ENCODE data around the gene UCN.

UCN gene

DNA sequence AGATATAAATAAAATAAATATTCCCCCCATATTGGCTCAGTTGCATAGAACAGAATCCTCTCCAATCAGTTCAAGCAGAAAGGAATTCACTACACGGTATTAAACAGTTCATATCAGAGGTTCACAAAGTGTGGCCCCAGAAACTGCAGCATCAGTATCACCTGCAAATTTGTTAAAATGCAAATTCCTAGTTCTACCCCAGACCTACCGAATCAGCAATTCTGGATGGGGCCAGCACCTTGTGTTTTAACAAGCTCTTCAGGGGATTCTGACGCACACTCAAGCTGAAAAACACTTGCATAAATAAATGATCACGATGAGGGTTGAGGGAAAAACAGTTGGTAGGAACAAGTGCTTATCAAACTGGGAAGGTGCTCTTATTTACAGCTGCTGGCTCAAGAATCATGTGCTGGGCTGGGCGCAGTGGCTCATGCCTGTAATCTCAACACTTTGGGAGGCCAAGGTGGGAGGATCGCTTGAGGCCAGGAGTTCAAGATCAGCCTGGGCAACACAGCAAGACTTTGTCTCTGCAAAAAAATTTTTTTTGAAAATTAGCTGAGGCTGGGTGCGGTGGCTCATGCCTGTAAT lies 42.0 kb upstream of the UCN start:
- no peak overlapping the region for H3K9ac ChIP-seq (ENCODE audit: insufficient read length)
- TF ChIP-seq FOXP2 (optimal IDR thresholded peaks at IDR 0.05; ENCODE audit: control extremely low read depth, extremely low read length, insufficient read depth): no peak
- TF ChIP-seq EZH2 (IDR thresholded peaks at IDR 0.05): no peak
- TF ChIP-seq POLR2AphosphoS5 (IDR thresholded peaks at IDR 0.05; ENCODE audit: borderline replicate concordance, low read depth, low read length): no peak
- DNase-seq (ENCODE audit: low read depth, low spot score): no peak
- H3K4me3 ChIP-seq: no peak overlapping the region
- peaks cover 4% of the 10 kb centered on the region for H3K36me3 ChIP-seq (ENCODE audit: insufficient read depth, low read length)
- no peaks in the 10 kb centered on the region for H3K9me3 ChIP-seq (ENCODE audit: low read depth, low read length)
- no peak overlapping the region for H3K27ac ChIP-seq

- Histone ChIP-seq H3K27ac (no peak overlapping the region), H3K9ac (ENCODE audit: insufficient read length) (no peak overlapping the region), H3K36me3 (ENCODE audit: insufficient read depth, low read length) (peaks cover 13% of the 10 kb centered on the region), H3K9me3 (ENCODE audit: low read depth, low read length) (no peaks in the 10 kb centered on the region), H3K4me3 (no peak overlapping the region)
- DNase-seq (ENCODE audit: low read depth, low spot score): no peak
- TF ChIP-seq POLR2AphosphoS5 (IDR thresholded peaks at IDR 0.05; ENCODE audit: borderline replicate concordance, low read depth, low read length) (no peak), EZH2 (IDR thresholded peaks at IDR 0.05) (no peak), FOXP2 (optimal IDR thresholded peaks at IDR 0.05; ENCODE audit: control extremely low read depth, extremely low read length, insufficient read depth) (no peak)
Measured at GRCh38 chr2:27347641-27348040, 39.4 kb upstream of the UCN start.

DNA sequence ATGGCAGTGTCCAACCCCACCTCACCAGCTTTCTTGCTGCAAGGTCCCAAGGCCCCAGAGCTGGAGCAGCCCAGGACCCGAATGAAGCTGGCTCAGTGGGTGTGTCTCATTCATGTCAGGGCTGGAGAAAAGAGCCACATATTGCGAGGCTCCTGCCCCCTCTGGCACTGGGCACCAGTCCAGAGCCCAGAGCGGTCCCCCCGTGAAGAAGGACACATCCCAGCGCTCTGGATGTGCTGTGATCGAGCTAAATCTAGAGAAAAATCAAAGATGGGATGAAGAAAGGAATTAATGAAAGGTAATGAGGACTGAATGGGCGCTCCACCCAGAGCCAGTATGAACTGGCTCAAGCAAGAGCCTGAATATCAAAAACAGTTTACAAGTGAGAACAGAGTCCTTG lies 27.9 kb upstream of the UCN start:
- H3K9ac ChIP-seq (ENCODE audit: insufficient read length): no peak overlapping the region
- peaks cover 67% of the 10 kb centered on the region for H3K36me3 ChIP-seq (ENCODE audit: insufficient read depth, low read length)
- no peak for TF ChIP-seq EZH2 (IDR thresholded peaks at IDR 0.05)
- no peak for TF ChIP-seq FOXP2 (optimal IDR thresholded peaks at IDR 0.05; ENCODE audit: control extremely low read depth, extremely low read length, insufficient read depth)
- TF ChIP-seq POLR2AphosphoS5 (IDR thresholded peaks at IDR 0.05; ENCODE audit: borderline replicate concordance, low read depth, low read length): no peak
- no peak overlapping the region for H3K4me3 ChIP-seq
- H3K27ac ChIP-seq: no peak overlapping the region
- no peaks in the 10 kb centered on the region for H3K9me3 ChIP-seq (ENCODE audit: low read depth, low read length)
- no peak for DNase-seq (ENCODE audit: low read depth, low spot score)

- Histone ChIP-seq H3K27ac (no peak overlapping the region), H3K4me3 (no peak overlapping the region), H3K36me3 (ENCODE audit: insufficient read depth, low read length) (peaks cover 68% of the 10 kb centered on the region), H3K9me3 (ENCODE audit: low read depth, low read length) (no peaks in the 10 kb centered on the region), H3K9ac (ENCODE audit: insufficient read length) (no peak overlapping the region)
- TF ChIP-seq EZH2 (IDR thresholded peaks at IDR 0.05) (no peak), FOXP2 (optimal IDR thresholded peaks at IDR 0.05; ENCODE audit: control extremely low read depth, extremely low read length, insufficient read depth) (no peak), POLR2AphosphoS5 (IDR thresholded peaks at IDR 0.05; ENCODE audit: borderline replicate concordance, low read depth, low read length) (no peak)
- no peak for DNase-seq (ENCODE audit: low read depth, low spot score)
Measured at GRCh38 chr2:27335311-27335710, 27.1 kb upstream of the UCN start.

GRCh38 chr2:27324720-27325119 lies 16.5 kb upstream of the UCN start:
- Histone ChIP-seq H3K36me3 (ENCODE audit: insufficient read depth, low read length) (peaks cover 33% of the 10 kb centered on the region), H3K4me3 (no peak overlapping the region), H3K9me3 (ENCODE audit: low read depth, low read length) (no peaks in the 10 kb centered on the region), H3K27ac (no peak overlapping the region), H3K9ac (ENCODE audit: insufficient read length) (no peak overlapping the region)
- TF ChIP-seq FOXP2 (optimal IDR thresholded peaks at IDR 0.05; ENCODE audit: control extremely low read depth, extremely low read length, insufficient read depth) (no peak), POLR2AphosphoS5 (IDR thresholded peaks at IDR 0.05; ENCODE audit: borderline replicate concordance, low read depth, low read length) (no peak), EZH2 (IDR thresholded peaks at IDR 0.05) (no peak)
- no peak for DNase-seq (ENCODE audit: low read depth, low spot score)

DNA sequence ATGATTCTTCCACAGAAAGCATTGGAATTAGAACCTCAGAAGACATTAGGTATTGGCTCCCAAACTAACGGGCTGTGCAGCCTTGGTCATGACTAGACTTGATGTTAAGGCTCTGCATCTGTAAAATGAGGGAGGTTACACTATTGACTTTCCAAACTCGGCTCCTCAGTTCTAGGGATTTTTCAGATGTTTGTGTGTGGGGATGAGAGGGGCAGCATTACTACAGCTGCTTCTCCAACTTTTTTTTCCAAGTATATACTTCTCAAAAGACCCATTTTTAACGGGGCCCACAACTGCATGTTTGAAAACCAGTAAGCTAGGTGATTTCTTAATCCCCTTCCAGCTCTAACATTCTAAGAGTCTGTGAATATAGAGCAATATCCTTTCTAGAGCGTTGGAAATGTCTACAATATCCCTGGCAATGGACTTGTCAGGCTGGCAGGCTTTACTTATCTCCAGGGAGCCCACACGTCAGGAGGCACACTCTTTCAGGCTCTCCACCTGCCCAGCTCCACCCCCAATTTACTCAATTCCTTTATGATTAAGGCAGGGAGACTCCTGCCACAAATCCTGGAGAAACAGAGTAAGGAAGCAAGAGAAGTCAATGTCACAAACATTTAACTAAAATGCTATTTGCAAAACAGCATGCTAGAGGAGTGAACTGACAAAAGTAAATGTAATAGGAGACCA lies 15.5 kb upstream of the UCN start:
- Histone ChIP-seq H3K9me3 (ENCODE audit: low read depth, low read length) (no peaks in the 10 kb centered on the region), H3K36me3 (ENCODE audit: insufficient read depth, low read length) (peaks cover 23% of the 10 kb centered on the region), H3K27ac (peak overlapping the region; percentile 89), H3K4me3 (peak overlapping the region; percentile 97), H3K9ac (ENCODE audit: insufficient read length) (peak overlapping the region; percentile 99)
- DNase-seq (ENCODE audit: low read depth, low spot score): no peak
- no peak for TF ChIP-seq POLR2AphosphoS5 (IDR thresholded peaks at IDR 0.05; ENCODE audit: borderline replicate concordance, low read depth, low read length)
- no peak for TF ChIP-seq EZH2 (IDR thresholded peaks at IDR 0.05)
- no peak for TF ChIP-seq FOXP2 (optimal IDR thresholded peaks at IDR 0.05; ENCODE audit: control extremely low read depth, extremely low read length, insufficient read depth)

DNA sequence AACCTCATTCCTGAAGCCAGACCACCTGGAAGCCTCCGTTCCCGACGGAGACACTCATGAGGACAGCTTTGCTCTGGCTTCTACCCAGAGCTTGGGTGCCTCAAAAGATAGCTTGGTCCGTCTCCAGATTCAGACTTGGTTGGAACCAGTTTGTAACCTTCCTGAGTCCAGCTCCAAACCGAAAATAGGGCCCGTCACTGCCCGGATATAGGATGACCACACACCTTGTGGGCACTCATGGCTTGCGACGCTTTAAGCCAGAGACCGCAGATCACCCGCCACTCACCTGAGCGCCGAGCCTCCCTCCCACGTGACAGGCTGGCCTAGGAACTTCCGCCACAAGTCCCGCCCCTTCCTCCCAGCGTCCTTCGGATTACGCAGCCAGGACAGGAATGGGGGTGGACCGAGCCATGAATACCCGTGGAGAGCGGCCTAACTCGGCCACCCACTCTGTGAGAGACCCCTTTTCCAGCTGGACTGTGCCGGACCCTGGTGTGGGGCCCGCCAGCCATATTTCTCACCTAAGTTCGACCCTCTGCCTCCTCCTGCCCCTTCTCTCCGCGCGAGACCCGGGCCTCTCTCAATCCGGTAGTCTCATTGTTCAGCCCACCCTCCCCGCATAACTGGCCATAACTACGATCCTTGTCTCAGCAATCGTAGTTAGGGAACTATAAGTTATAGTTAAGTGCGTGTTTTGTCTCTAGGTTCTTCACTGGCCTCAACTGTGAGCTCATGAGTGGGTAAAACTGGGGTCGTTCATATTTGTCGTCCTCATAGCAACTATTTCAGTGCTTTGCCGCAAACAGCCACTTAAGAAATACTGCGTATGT lies 14.7 kb upstream of the UCN start, which contains the start of gene MPV17:
TSS of gene MPV17 (minus strand) at position 332 of the 830 bp plus-strand sequence. CDS start 580 bp downstream, outside the sequence.
- no peak for TF ChIP-seq EZH2 (IDR thresholded peaks at IDR 0.05)
- TF ChIP-seq POLR2AphosphoS5 (IDR thresholded peaks at IDR 0.05; ENCODE audit: borderline replicate concordance, low read depth, low read length): peak; percentile 97
- no peak for TF ChIP-seq FOXP2 (optimal IDR thresholded peaks at IDR 0.05; ENCODE audit: control extremely low read depth, extremely low read length, insufficient read depth)
- DNase-seq (ENCODE audit: low read depth, low spot score): no peak

DNA sequence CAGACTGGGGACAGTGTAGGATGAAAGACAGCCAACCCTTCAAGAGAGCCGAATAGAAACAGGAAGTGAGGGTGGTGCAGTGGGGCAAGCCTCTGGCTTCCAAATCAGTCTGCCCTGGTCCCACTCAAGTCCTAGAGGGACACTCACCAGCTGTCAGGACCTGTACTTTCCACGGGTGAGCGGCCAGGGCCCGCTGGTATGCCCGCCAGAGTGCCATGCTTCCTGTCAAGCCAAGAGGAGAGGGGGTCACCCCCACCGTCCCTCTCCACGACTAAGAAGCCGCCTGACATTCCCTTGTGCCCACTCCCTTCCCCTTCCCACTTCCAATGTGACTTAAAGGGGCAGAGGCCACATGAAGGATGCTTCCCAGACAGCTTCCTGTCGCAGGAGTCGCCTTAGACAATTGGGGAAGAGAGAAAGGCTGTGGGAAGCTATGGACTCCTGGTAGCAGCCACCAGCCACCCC lies 14.1 kb upstream of the UCN start:
- Histone ChIP-seq H3K27ac (peak overlapping the region; percentile 89), H3K36me3 (ENCODE audit: insufficient read depth, low read length) (peaks cover 11% of the 10 kb centered on the region), H3K9ac (ENCODE audit: insufficient read length) (peak overlapping the region; percentile 99), H3K9me3 (ENCODE audit: low read depth, low read length) (no peaks in the 10 kb centered on the region), H3K4me3 (peak overlapping the region; percentile 97)
- no peak for DNase-seq (ENCODE audit: low read depth, low spot score)
- TF ChIP-seq FOXP2 (optimal IDR thresholded peaks at IDR 0.05; ENCODE audit: control extremely low read depth, extremely low read length, insufficient read depth) (no peak), POLR2AphosphoS5 (IDR thresholded peaks at IDR 0.05; ENCODE audit: borderline replicate concordance, low read depth, low read length) (no peak), EZH2 (IDR thresholded peaks at IDR 0.05) (no peak)

More for the DNA sequence above, 14.7 kb upstream of the UCN start, which contains the start of gene MPV17:
- Histone ChIP-seq H3K36me3 (ENCODE audit: insufficient read depth, low read length) (peaks cover 16% of the 10 kb centered on the region), H3K27ac (peak within 1 kb of the TSS; percentile 89), H3K9ac (ENCODE audit: insufficient read length) (peak within 1 kb of the TSS; percentile 99), H3K9me3 (ENCODE audit: low read depth, low read length) (no peaks in the 10 kb centered on the region), H3K4me3 (peak within 1 kb of the TSS; percentile 97)

Data from SK-N-MC (cell line).